ENCODE results near the gene FGR.

DNA sequence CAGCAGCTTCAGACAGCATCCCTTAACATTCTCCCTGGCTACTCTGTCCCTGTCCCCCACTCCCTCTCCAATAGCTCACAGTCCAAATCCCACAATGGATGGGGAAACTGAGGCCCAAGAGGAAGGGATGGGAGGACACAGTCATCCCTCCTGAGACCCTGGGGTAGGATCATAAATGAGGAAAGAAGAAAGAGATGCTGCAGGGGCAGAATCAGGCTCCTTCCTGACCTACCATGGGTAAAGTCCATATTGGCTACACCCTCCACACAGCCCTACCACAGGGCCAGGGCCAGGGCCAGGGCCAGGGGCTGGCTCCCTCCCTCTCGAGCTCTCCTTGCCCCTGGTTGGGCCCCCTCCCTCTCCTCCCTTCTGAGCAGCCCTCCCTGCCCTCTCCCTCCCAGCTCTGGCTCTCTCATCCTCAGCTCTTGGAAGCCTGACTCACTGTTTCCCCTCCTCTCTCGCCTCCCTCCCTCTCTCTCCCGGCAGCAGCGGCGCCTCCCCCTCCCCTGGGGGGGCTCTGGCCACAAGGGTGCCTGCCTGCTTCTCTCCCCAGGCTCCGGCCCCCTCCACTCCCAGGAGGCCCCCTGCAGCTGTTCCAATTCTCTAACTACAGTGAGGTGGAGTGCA lies 36.0 kb downstream of the FGR start:
- TF ChIP-seq, protein P1, sequence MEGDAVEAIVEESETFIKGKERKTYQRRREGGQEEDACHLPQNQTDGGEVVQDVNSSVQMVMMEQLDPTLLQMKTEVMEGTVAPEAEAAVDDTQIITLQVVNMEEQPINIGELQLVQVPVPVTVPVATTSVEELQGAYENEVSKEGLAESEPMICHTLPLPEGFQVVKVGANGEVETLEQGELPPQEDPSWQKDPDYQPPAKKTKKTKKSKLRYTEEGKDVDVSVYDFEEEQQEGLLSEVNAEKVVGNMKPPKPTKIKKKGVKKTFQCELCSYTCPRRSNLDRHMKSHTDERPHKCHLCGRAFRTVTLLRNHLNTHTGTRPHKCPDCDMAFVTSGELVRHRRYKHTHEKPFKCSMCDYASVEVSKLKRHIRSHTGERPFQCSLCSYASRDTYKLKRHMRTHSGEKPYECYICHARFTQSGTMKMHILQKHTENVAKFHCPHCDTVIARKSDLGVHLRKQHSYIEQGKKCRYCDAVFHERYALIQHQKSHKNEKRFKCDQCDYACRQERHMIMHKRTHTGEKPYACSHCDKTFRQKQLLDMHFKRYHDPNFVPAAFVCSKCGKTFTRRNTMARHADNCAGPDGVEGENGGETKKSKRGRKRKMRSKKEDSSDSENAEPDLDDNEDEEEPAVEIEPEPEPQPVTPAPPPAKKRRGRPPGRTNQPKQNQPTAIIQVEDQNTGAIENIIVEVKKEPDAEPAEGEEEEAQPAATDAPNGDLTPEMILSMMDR (optimal IDR thresholded peaks at IDR 0.05 in 1 of 3, IDR thresholded peaks at IDR 0.05 in 1 of 3, conservative IDR thresholded peaks at IDR 0.05 in 1 of 3; ENCODE audit: extremely low read depth in 1 of 3, insufficient read depth in 2 of 3, low read length in 3 of 3): no peak
- TF ChIP-seq EZH2 (IDR thresholded peaks at IDR 0.05; ENCODE audit: low read length): no peak

Data from keratinocyte (primary cell).